ENCODE results near the gene IL12RB1. TPM values are rescaled to one million over a fixed set of nuclear protein-coding genes. Genes with fewer than 3 reads are reported as not detected.

IL12RB1 gene
- total and polyA plus RNA-seq, 10 of the 15 experiments (the other 5 are each of a cell fraction or from before 2014, with no cell fraction given) = 2.8 to 29.9 (median 17.6) TPM

DNA sequence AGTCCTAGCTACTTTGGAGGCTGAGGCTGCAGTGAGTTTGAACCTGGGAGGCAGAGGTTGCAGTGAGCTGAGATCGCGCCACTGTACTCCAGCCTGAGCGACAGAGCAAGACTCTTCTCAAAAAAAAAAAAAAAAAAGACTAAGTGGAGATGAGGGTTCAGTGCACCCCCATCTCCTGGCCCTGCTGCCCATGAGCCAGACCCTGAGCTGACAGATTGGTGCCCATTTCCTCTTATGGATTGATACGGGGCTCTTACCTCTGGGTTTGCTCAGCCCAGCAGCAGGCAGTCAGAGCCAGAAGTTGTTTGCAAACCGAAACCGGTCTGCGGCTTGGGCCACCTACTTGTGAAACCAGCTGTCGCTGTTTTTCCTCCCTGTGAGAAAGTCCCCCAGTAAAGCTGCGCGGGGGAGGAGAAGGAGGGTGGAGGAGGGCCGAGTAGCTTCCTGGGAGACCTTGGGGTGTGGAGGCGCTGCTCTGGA is 41.9 kb downstream of the IL12RB1 start (continued):
- TF ChIP-seq, protein P1, sequence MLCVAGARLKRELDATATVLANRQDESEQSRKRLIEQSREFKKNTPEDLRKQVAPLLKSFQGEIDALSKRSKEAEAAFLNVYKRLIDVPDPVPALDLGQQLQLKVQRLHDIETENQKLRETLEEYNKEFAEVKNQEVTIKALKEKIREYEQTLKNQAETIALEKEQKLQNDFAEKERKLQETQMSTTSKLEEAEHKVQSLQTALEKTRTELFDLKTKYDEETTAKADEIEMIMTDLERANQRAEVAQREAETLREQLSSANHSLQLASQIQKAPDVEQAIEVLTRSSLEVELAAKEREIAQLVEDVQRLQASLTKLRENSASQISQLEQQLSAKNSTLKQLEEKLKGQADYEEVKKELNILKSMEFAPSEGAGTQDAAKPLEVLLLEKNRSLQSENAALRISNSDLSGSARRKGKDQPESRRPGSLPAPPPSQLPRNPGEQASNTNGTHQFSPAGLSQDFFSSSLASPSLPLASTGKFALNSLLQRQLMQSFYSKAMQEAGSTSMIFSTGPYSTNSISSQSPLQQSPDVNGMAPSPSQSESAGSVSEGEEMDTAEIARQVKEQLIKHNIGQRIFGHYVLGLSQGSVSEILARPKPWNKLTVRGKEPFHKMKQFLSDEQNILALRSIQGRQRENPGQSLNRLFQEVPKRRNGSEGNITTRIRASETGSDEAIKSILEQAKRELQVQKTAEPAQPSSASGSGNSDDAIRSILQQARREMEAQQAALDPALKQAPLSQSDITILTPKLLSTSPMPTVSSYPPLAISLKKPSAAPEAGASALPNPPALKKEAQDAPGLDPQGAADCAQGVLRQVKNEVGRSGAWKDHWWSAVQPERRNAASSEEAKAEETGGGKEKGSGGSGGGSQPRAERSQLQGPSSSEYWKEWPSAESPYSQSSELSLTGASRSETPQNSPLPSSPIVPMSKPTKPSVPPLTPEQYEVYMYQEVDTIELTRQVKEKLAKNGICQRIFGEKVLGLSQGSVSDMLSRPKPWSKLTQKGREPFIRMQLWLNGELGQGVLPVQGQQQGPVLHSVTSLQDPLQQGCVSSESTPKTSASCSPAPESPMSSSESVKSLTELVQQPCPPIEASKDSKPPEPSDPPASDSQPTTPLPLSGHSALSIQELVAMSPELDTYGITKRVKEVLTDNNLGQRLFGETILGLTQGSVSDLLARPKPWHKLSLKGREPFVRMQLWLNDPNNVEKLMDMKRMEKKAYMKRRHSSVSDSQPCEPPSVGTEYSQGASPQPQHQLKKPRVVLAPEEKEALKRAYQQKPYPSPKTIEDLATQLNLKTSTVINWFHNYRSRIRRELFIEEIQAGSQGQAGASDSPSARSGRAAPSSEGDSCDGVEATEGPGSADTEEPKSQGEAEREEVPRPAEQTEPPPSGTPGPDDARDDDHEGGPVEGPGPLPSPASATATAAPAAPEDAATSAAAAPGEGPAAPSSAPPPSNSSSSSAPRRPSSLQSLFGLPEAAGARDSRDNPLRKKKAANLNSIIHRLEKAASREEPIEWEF (IDR thresholded peaks at IDR 0.05; ENCODE audit: insufficient replicate concordance, low read depth, low read length) = peak; percentile 91
- TF ChIP-seq IKZF2 (IDR thresholded peaks at IDR 0.05) (peak; percentile 98), SIN3A (IDR thresholded peaks at IDR 0.05; ENCODE audit: low read depth, low read length) (no peak), MEF2A (IDR thresholded peaks at IDR 0.05; ENCODE audit: insufficient read depth, low read depth, low read length) (peak; percentile 76), MXI1 (IDR thresholded peaks at IDR 0.05; ENCODE audit: low read depth, low read length) (peak; percentile 71; the same call in 1 of the 2 replicates), NR2C2 (IDR thresholded peaks at IDR 0.05; ENCODE audit: borderline replicate concordance, control insufficient read depth, insufficient read length, low read depth) (no peak), TCF3 (IDR thresholded peaks at IDR 0.05; ENCODE audit: borderline replicate concordance, insufficient read depth, low read depth, low read length) (peak; percentile 73; the same call in 1 of the 2 replicates), TAF1 (IDR thresholded peaks at IDR 0.05; ENCODE audit: borderline replicate concordance, low read depth, low read length) (no peak), CBX3 (IDR thresholded peaks at IDR 0.05; ENCODE audit: borderline replicate concordance, low read depth) (no peak), SREBF1 (IDR thresholded peaks at IDR 0.05; ENCODE audit: low read length) (peak; percentile 47; the same call in 1 of the 2 replicates), FOXM1 (IDR thresholded peaks at IDR 0.05; ENCODE audit: low read depth, low read length) (peak; percentile 86), ZNF274 (IDR thresholded peaks at IDR 0.05; ENCODE audit: insufficient read depth, insufficient read length) (no peak), SMARCA5 (IDR thresholded peaks at IDR 0.05) (no peak), WRNIP1 (IDR thresholded peaks at IDR 0.05; ENCODE audit: borderline replicate concordance, low read depth, low read length) (no peak), SMAD1 (IDR thresholded peaks at IDR 0.05; ENCODE audit: low read depth, partially characterized antibody) (no peak)
- TF ChIP-seq, protein P2, sequence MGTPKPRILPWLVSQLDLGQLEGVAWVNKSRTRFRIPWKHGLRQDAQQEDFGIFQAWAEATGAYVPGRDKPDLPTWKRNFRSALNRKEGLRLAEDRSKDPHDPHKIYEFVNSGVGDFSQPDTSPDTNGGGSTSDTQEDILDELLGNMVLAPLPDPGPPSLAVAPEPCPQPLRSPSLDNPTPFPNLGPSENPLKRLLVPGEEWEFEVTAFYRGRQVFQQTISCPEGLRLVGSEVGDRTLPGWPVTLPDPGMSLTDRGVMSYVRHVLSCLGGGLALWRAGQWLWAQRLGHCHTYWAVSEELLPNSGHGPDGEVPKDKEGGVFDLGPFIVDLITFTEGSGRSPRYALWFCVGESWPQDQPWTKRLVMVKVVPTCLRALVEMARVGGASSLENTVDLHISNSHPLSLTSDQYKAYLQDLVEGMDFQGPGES (IDR thresholded peaks at IDR 0.05) = no peak
- TF ChIP-seq, protein P3, sequence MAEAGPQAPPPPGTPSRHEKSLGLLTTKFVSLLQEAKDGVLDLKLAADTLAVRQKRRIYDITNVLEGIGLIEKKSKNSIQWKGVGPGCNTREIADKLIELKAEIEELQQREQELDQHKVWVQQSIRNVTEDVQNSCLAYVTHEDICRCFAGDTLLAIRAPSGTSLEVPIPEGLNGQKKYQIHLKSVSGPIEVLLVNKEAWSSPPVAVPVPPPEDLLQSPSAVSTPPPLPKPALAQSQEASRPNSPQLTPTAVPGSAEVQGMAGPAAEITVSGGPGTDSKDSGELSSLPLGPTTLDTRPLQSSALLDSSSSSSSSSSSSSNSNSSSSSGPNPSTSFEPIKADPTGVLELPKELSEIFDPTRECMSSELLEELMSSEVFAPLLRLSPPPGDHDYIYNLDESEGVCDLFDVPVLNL (IDR thresholded peaks at IDR 0.05; ENCODE audit: low read depth, low read length) = no peak
- TF ChIP-seq, protein P4, sequence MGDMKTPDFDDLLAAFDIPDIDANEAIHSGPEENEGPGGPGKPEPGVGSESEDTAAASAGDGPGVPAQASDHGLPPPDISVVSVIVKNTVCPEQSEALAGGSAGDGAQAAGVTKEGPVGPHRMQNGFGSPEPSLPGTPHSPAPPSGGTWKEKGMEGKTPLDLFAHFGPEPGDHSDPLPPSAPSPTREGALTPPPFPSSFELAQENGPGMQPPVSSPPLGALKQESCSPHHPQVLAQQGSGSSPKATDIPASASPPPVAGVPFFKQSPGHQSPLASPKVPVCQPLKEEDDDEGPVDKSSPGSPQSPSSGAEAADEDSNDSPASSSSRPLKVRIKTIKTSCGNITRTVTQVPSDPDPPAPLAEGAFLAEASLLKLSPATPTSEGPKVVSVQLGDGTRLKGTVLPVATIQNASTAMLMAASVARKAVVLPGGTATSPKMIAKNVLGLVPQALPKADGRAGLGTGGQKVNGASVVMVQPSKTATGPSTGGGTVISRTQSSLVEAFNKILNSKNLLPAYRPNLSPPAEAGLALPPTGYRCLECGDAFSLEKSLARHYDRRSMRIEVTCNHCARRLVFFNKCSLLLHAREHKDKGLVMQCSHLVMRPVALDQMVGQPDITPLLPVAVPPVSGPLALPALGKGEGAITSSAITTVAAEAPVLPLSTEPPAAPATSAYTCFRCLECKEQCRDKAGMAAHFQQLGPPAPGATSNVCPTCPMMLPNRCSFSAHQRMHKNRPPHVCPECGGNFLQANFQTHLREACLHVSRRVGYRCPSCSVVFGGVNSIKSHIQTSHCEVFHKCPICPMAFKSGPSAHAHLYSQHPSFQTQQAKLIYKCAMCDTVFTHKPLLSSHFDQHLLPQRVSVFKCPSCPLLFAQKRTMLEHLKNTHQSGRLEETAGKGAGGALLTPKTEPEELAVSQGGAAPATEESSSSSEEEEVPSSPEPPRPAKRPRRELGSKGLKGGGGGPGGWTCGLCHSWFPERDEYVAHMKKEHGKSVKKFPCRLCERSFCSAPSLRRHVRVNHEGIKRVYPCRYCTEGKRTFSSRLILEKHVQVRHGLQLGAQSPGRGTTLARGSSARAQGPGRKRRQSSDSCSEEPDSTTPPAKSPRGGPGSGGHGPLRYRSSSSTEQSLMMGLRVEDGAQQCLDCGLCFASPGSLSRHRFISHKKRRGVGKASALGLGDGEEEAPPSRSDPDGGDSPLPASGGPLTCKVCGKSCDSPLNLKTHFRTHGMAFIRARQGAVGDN (IDR thresholded peaks at IDR 0.05) = no peak

Data from GM12878 (cell line).